ENCODE measurements around the gene MON1A. TPM values are rescaled to one million over a fixed set of nuclear protein-coding genes. Genes with fewer than 3 reads are reported as not detected.

MON1A gene
- total and polyA plus RNA-seq, 10 of the 15 experiments (the other 5 are each of a cell fraction or from before 2014, with no cell fraction given) = 1.3 to 10.5 (median 7.7) TPM

- no peak overlapping the region for H3K27ac ChIP-seq (ENCODE audit: control insufficient read depth, insufficient read depth)
- H2AFZ ChIP-seq (ENCODE audit: control insufficient read depth, low read depth, low read length) = no peak overlapping the region
- BruUV-seq (replicated peaks) = no TSS peak
- FAIRE-seq = no peak
- peaks cover 6% of the 10 kb centered on the region for H3K4me1 ChIP-seq (ENCODE audit: control insufficient read depth, insufficient read depth, low read length)
- no peak for ATAC-seq
- POLR2A ChIA-PET = interaction anchor here (1.0 kb wide), 1 partner anchor 8 kb away, joined by 4 read pairs; no protein-coding TSS in a partner anchor
- no peaks in the 10 kb centered on the region for H3K79me2 ChIP-seq (ENCODE audit: control insufficient read depth, insufficient read depth, low read length)
- no peak overlapping the region for H3K4me2 ChIP-seq (ENCODE audit: control insufficient read depth, insufficient read depth)
- intact Hi-C loops (cut with micrococcal nuclease; ENCODE audit: unreplicated experiment) (no loop called here), in situ Hi-C loops (cut with MboI) (no loop called here)
- SMC1A ChIA-PET (ENCODE audit: uncharacterized antibody, unreplicated experiment) = interaction anchor here (1.0 kb wide), 1 partner anchor 107 kb away, joined by 3 read pairs; the partner anchor contains the start of gene INKA1
- peaks cover 0 to 2% of the 10 kb centered on the region in 2 experiments; a peak in 2 of 4 replicates for H3K36me3 ChIP-seq (ENCODE audit: control insufficient read depth in 2 of 2, insufficient read depth in 2 of 2, low read length in 1 of 2)
- no peaks in the 10 kb centered on the region for H3K27me3 ChIP-seq (replicated peaks in 1 of 2; ENCODE audit: control insufficient read depth in 2 of 2, insufficient read depth in 2 of 2, low read length in 1 of 2)
- 97% methylated on average over 47 of the region's 48 CpGs for WGBS (ENCODE audit: insufficient coverage, insufficient replicate concordance, low lambda C conversion rate, missing lambda C conversion rate)
- RAD21 ChIA-PET (ENCODE audit: unreplicated experiment) = interaction anchor here (1.1 kb wide), 1 partner anchor 9 kb away, joined by 3 read pairs; no protein-coding TSS in a partner anchor
- no peak overlapping the region for H3K4me3 ChIP-seq
- CTCF ChIA-PET = interaction anchor here (0.6 to 8.4 kb wide), 3 partner anchors 9 to 107 kb away, joined by 3 to 59 read pairs (median 6); partner anchors contain the start of genes INKA1 and MON1A
- H3K9ac ChIP-seq (ENCODE audit: control insufficient read depth, insufficient read depth, low read length) = no peak overlapping the region
- H4K20me1 ChIP-seq (ENCODE audit: control insufficient read depth, insufficient read depth) = no peaks in the 10 kb centered on the region
- DNase-seq (ENCODE audit: low read depth, low spot score) = no peak
- no peaks in the 10 kb centered on the region for H3K9me3 ChIP-seq (replicated peaks; ENCODE audit: control insufficient read depth, insufficient read depth, low read length)
- TF ChIP-seq ZNF687 (IDR thresholded peaks at IDR 0.05) (no peak), PKNOX1 (IDR thresholded peaks at IDR 0.05) (no peak), USF1 (IDR thresholded peaks at IDR 0.05; ENCODE audit: borderline replicate concordance, extremely low read length, insufficient read depth, low read depth, low read length) (no peak), ZBTB40 (IDR thresholded peaks at IDR 0.05; ENCODE audit: borderline replicate concordance) (no peak), EP300 (IDR thresholded peaks at IDR 0.05; ENCODE audit: borderline replicate concordance in 1 of 2, control insufficient read depth in 1 of 2, low read depth in 2 of 2, low read length in 2 of 2) (no peak), TBL1XR1 (IDR thresholded peaks at IDR 0.05; ENCODE audit: low read depth, low read length) (no peak), LARP7 (IDR thresholded peaks at IDR 0.05) (no peak), SMAD5 (IDR thresholded peaks at IDR 0.05; ENCODE audit: low read depth) (no peak), CREB1 (IDR thresholded peaks at IDR 0.05; ENCODE audit: low read depth) (no peak), TCF3 (IDR thresholded peaks at IDR 0.05; ENCODE audit: borderline replicate concordance, insufficient read depth, low read depth, low read length) (no peak), YBX1 (IDR thresholded peaks at IDR 0.05) (no peak), ZZZ3 (IDR thresholded peaks at IDR 0.05; ENCODE audit: control insufficient read depth, insufficient read length, low read depth) (no peak)
Measured at GRCh38 chr3:49910409-49911123, 19.0 kb downstream of the MON1A start.
